ENCODE results near the gene INPP4B.

DNA sequence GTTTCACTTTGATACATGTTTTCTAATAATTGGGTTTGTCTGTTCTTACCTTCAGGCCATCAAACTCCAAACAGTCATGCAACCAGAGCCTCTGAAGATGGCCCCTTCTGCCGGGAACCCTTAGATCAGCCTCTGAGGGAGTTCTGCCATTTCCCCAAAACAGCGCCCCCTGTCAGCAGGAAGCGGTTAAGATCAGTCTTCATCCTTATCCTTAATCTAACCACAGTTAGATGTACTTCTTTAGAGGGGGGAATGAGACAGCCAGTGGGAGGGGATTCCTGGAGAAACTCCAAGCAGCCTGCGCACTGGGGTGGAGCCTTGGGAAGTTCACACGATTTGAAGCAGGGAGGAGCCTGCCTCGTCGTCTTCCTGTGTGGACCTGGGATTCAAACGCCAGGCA is 185.4 kb downstream of the INPP4B start:
- TF ChIP-seq POLR2A (IDR thresholded peaks at IDR 0.05; ENCODE audit: low read depth, low read length) (no peak), TAF1 (IDR thresholded peaks at IDR 0.05; ENCODE audit: low read depth, low read length) (no peak), SPI1 (IDR thresholded peaks at IDR 0.05; ENCODE audit: low read depth, low read length) (no peak), POLR2AphosphoS5 (IDR thresholded peaks at IDR 0.05; ENCODE audit: low read depth, low read length) (no peak), POU2F2 (IDR thresholded peaks at IDR 0.05; ENCODE audit: low read depth, low read length) (no peak), PAX5 (IDR thresholded peaks at IDR 0.05; ENCODE audit: insufficient read depth, low read length, severe bottlenecking) (no peak)

Data from GM12891 (cell line).